ENCODE data around the gene MTA1.
A peak's percentile ranks its signal among the peaks of the same experiment; 100 is the strongest.

Gene MTA1

GRCh38 chr14:105419195-105420091 lies at the start of gene MTA1:
Gene MTA1 (plus strand): TSS chr14:105419827. CDS start chr14:105420036, 209 bp downstream.
- intact Hi-C loops (cut with DNase I) = no loop called here
- DNase-seq = peak in 26 of 42 donors; percentile 28 to 73 (median 56)

- DNase-seq = no peak
- intact Hi-C loops (cut with DNase I) = no loop called here
These were observed 45.2 kb upstream of the MTA1 start for GRCh38 chr14:105374389-105374788.

GRCh38 chr14:105375635-105376057 lies 44.0 kb upstream of the MTA1 start:
- intact Hi-C loops (cut with DNase I) = no loop called here
- no peak for DNase-seq

- intact Hi-C loops (cut with DNase I) = no loop called here
- DNase-seq = no peak
These were observed 42.8 kb upstream of the MTA1 start for GRCh38 chr14:105376521-105377440.

GRCh38 chr14:105377555-105378182 lies 42.0 kb upstream of the MTA1 start:
- intact Hi-C loops (cut with DNase I) = no loop called here

GRCh38 chr14:105378199-105378598 lies 41.4 kb upstream of the MTA1 start:
- no peak for DNase-seq
- intact Hi-C loops (cut with DNase I) = no loop called here

More at GRCh38 chr14:105377555-105378182, 42.0 kb upstream of the MTA1 start:
- DNase-seq = no peak

GRCh38 chr14:105378873-105379685 lies 40.5 kb upstream of the MTA1 start:
- intact Hi-C loops (cut with DNase I) = no loop called here
- no peak for DNase-seq

- intact Hi-C loops (cut with DNase I) = no loop called here
- peak in 1 of 42 donors; percentile 22 for DNase-seq
These were observed 39.7 kb upstream of the MTA1 start for GRCh38 chr14:105379946-105380345.

GRCh38 chr14:105380756-105381155 lies 38.9 kb upstream of the MTA1 start:
- intact Hi-C loops (cut with DNase I) = no loop called here
- no peak for DNase-seq

GRCh38 chr14:105381446-105382342 lies 37.9 kb upstream of the MTA1 start:
- intact Hi-C loops (cut with DNase I) = no loop called here
- DNase-seq = no peak

GRCh38 chr14:105382343-105383082 lies 37.1 kb upstream of the MTA1 start:
- intact Hi-C loops (cut with DNase I) = no loop called here
- DNase-seq = no peak

- no peak for DNase-seq
These were observed 36.4 kb upstream of the MTA1 start for GRCh38 chr14:105383083-105383730.

GRCh38 chr14:105384041-105384557 lies 35.5 kb upstream of the MTA1 start:
- DNase-seq = no peak
- intact Hi-C loops (cut with DNase I) = no loop called here

More at GRCh38 chr14:105383083-105383730, 36.4 kb upstream of the MTA1 start:
- intact Hi-C loops (cut with DNase I) = no loop called here

- DNase-seq = no peak
- intact Hi-C loops (cut with DNase I) = no loop called here
These were observed 34.9 kb upstream of the MTA1 start for GRCh38 chr14:105384605-105385321.

- intact Hi-C loops (cut with DNase I) = no loop called here
These were observed 34.3 kb upstream of the MTA1 start for GRCh38 chr14:105385322-105385637.

More at GRCh38 chr14:105385322-105385637, 34.3 kb upstream of the MTA1 start:
- no peak for DNase-seq
